OCI-LY1 (cell line): ENCODE measurements around the gene PLEKHO1.
A peak's percentile ranks its signal among the peaks of the same experiment; 100 is the strongest.

Experiments
- H2AFZ ChIP-seq: fragments of 200-600 bp; sonication (generic), shearing (Covaris generic); 2 replicates; pipeline ENCODE4 v1.6.0; 2014; ENCODE audit warnings: antibody characterized with exemption, mild to moderate bottlenecking, low read length
- H3F3A ChIP-seq: fragments of 200-600 bp; sonication (generic), shearing (Covaris generic); 2 replicates; pipeline ENCODE4 v1.6.0; 2014; ENCODE audit warnings: mild to moderate bottlenecking, antibody characterized with exemption, low read length, moderate library complexity; ENCODE audit not compliant: insufficient read depth
- H3K27ac ChIP-seq: fragments of 200-600 bp; sonication (generic); 2 replicates; pipeline ENCODE4 v1.5.1; 2014; ENCODE audit warnings: low read length, mixed run types, mild to moderate bottlenecking, low read depth; ENCODE audit not compliant: poor library complexity, severe bottlenecking
- H3K27me3 ChIP-seq: fragments of 200-600 bp; sonication (generic); 2 replicates; pipeline ENCODE4 v1.6.0; 2014; ENCODE audit warnings: antibody characterized with exemption, mild to moderate bottlenecking, low read length, moderate library complexity; ENCODE audit not compliant: insufficient read depth
- H3K36me3 ChIP-seq: fragments of 200-600 bp; sonication (generic); 2 replicates; pipeline ENCODE4 v1.6.1; 2014; ENCODE audit warnings: mild to moderate bottlenecking, antibody characterized with exemption, low read length, moderate library complexity, mixed read lengths; ENCODE audit not compliant: insufficient read depth
- H3K4me1 ChIP-seq: fragments of 200-600 bp; sonication (generic); 2 replicates; pipeline ENCODE4 v1.5.1; 2014; ENCODE audit warnings: mild to moderate bottlenecking, low read length, moderate library complexity; ENCODE audit not compliant: insufficient read depth, severe bottlenecking
- H3K4me2 ChIP-seq: fragments of 200-600 bp; sonication (generic), shearing (Covaris generic); 2 replicates; pipeline ENCODE4 v1.6.1; 2014; ENCODE audit warnings: low read length
- H3K4me3 ChIP-seq: fragments of 200-600 bp; sonication (generic); 2 replicates; pipeline ENCODE4 v1.5.1; 2014; ENCODE audit warnings: low read length, low read depth, mild to moderate bottlenecking, mixed read lengths; ENCODE audit not compliant: poor library complexity, severe bottlenecking
- H3K79me2 ChIP-seq: fragments of 200-600 bp; shearing (Covaris generic); 2 replicates; pipeline ENCODE4 v1.6.1; 2016; ENCODE audit warnings: mixed run types, low read length, mixed read lengths; ENCODE audit not compliant: insufficient read depth
- H3K9ac ChIP-seq: fragments of 200-600 bp; sonication (generic), shearing (Covaris generic); 2 replicates; pipeline ENCODE4 v1.6.1; 2014; ENCODE audit warnings: mild to moderate bottlenecking, low read length, mixed read lengths
- H3K9me2 ChIP-seq: fragments of 200-600 bp; sonication (generic), shearing (Covaris generic); 2 replicates; pipeline ENCODE4 v1.6.1; 2014; ENCODE audit warnings: low read depth, mild to moderate bottlenecking, low read length, mixed read lengths
- H3K9me3 ChIP-seq: fragments of 200-600 bp; shearing (Covaris generic); 2 replicates; pipeline ENCODE4 v1.6.1; 2014; ENCODE audit warnings: low read length, mixed read lengths
- H4K20me1 ChIP-seq: fragments of 200-600 bp; sonication (generic), shearing (Covaris generic); 2 replicates; pipeline ENCODE4 v1.6.0; 2016; ENCODE audit warnings: mild to moderate bottlenecking, low read length; ENCODE audit not compliant: insufficient read depth
- EZH2 ChIP-seq: fragments of 200-600 bp; sonication (generic), shearing (Covaris generic); IDR thresholded peaks from 2 replicates; pipeline ENCODE4 v1.8.0; 2017; ENCODE audit warnings: borderline replicate concordance, mixed run types, mild to moderate bottlenecking, antibody characterized with exemption, low read length, moderate library complexity, mixed read lengths
- TF ChIP-seq, protein P1 (sequence below): fragments of 200-600 bp; sonication (generic), shearing (Covaris generic); IDR thresholded peaks from 2 replicates; pipeline ENCODE4 v1.5.1; 2017; ENCODE audit warnings: mild to moderate bottlenecking, antibody characterized with exemption, low read length, moderate library complexity, mixed read lengths

The PLEKHO1 gene

DNA sequence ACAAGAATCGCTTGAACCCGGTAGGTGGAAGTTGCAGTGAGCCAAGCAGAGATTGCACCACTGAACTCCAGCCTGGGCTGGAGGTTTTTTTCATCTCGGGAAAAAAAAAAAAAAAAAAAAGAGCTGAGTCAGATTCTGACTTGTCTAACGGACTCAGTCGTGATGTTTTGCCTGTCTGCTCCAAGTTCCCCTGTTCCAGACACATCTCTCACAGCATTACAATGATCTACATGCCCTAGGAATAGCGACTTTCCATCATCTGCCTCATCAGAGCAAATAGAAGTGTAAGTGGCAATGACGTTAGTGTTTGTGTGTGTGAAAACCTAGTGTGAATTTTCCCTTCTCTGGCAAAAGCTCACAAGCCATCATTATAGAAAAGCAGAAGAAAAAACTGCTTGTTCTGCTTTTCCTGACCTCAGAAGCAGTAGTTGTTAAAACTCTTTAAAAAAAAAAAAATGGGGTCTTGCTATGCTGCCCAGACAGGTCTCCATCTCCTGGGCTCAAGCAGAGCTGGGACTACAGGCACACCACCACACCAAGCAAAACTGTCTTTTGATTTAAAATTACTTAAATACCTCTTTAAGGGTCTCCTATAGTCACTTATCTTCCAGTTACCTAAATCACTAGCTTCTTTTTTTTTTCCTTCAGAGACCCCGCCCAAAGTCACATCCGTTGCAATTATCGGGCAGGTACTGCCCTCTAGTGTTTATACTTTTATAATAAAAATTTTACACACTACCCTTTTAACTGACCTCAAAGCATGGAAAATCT is 37.3 kb downstream of the PLEKHO1 start:
- H3K4me1 ChIP-seq: peaks cover 5% of the 10 kb centered on the region
- H3K27me3 ChIP-seq: no peaks in the 10 kb centered on the region
- no peak overlapping the region for H3K27ac ChIP-seq
- no peaks in the 10 kb centered on the region for H3F3A ChIP-seq
- H3K4me3 ChIP-seq: no peak overlapping the region
- H2AFZ ChIP-seq: no peak overlapping the region
- H4K20me1 ChIP-seq: no peaks in the 10 kb centered on the region
- H3K9me3 ChIP-seq: no peaks in the 10 kb centered on the region
- H3K9me2 ChIP-seq: no peaks in the 10 kb centered on the region
- no peaks in the 10 kb centered on the region for H3K36me3 ChIP-seq
- no peak overlapping the region for H3K9ac ChIP-seq
- no peaks in the 10 kb centered on the region for H3K79me2 ChIP-seq
- TF ChIP-seq EZH2: no peak
- TF ChIP-seq, protein P1, sequence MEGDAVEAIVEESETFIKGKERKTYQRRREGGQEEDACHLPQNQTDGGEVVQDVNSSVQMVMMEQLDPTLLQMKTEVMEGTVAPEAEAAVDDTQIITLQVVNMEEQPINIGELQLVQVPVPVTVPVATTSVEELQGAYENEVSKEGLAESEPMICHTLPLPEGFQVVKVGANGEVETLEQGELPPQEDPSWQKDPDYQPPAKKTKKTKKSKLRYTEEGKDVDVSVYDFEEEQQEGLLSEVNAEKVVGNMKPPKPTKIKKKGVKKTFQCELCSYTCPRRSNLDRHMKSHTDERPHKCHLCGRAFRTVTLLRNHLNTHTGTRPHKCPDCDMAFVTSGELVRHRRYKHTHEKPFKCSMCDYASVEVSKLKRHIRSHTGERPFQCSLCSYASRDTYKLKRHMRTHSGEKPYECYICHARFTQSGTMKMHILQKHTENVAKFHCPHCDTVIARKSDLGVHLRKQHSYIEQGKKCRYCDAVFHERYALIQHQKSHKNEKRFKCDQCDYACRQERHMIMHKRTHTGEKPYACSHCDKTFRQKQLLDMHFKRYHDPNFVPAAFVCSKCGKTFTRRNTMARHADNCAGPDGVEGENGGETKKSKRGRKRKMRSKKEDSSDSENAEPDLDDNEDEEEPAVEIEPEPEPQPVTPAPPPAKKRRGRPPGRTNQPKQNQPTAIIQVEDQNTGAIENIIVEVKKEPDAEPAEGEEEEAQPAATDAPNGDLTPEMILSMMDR: peak; percentile 61
- no peak overlapping the region for H3K4me2 ChIP-seq

DNA sequence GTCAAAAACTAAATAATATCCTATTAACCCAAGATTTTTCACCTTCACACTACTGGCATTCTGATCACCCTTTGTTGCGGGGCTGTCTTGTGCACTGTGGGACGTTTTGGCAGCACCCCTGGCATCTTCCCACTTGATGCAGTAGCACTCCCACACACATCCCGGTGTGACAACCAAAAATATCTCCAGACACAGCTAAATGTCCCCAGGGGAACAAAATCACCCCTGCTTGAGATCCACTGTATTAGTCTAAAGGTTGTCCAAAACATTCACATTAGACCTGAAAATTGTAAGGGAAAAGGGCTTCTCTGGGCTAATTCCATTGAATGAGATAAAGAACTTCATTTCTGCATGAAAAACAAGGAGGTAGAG is 37.8 kb downstream of the PLEKHO1 start:
- H3K79me2 ChIP-seq: no peaks in the 10 kb centered on the region
- no peaks in the 10 kb centered on the region for H3K27me3 ChIP-seq
- no peak overlapping the region for H3K4me3 ChIP-seq
- peaks cover 5% of the 10 kb centered on the region for H3K4me1 ChIP-seq
- H3K36me3 ChIP-seq: no peaks in the 10 kb centered on the region
- no peak overlapping the region for H3K9ac ChIP-seq
- H3K9me3 ChIP-seq: no peaks in the 10 kb centered on the region
- no peaks in the 10 kb centered on the region for H4K20me1 ChIP-seq
- no peak overlapping the region for H2AFZ ChIP-seq
- TF ChIP-seq EZH2: no peak
- TF ChIP-seq, protein P1: no peak; the same call in 1 of the 2 replicates
- no peak overlapping the region for H3K4me2 ChIP-seq
- no peaks in the 10 kb centered on the region for H3F3A ChIP-seq
- no peak overlapping the region for H3K27ac ChIP-seq
- H3K9me2 ChIP-seq: no peaks in the 10 kb centered on the region

DNA sequence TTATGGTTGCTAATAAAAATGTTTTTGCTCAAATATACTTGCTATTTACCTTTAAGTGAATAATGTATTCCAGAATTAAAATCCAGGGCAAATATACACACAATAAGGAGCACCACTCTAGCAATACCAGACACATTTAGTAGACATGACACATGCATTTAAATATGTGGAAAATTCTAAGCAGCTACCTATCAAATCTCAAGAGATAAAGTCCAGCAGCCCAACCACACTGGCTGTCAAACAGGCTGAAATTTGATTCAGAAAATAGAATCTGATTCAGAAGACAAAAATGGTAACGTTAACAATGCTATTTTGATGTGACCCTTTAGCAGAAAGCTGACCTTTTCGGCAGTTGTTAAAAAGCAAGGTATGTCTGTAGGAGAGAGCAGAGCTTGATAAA is 42.3 kb downstream of the PLEKHO1 start:
- H3K9me3 ChIP-seq: no peaks in the 10 kb centered on the region
- H3K27me3 ChIP-seq: no peaks in the 10 kb centered on the region
- no peak overlapping the region for H3K9ac ChIP-seq
- no peaks in the 10 kb centered on the region for H3F3A ChIP-seq
- H3K4me3 ChIP-seq: no peak overlapping the region
- H2AFZ ChIP-seq: no peak overlapping the region
- no peaks in the 10 kb centered on the region for H3K4me1 ChIP-seq
- TF ChIP-seq EZH2: no peak
- H3K9me2 ChIP-seq: no peaks in the 10 kb centered on the region
- H3K4me2 ChIP-seq: no peak overlapping the region
- H3K79me2 ChIP-seq: no peaks in the 10 kb centered on the region
- H3K36me3 ChIP-seq: no peaks in the 10 kb centered on the region
- no peaks in the 10 kb centered on the region for H4K20me1 ChIP-seq
- H3K27ac ChIP-seq: no peak overlapping the region
